T-helper 2 cell treated with Interferon-gamma antibody and Interleukin-4, amounts not matched to agents 5 μg/mL and 100 μg/mL, for 36 hours (primary cell): ENCODE results near the gene NR1D2.
"Not testable (repeated sequence)": the region's sequence is repeated elsewhere in the genome, so short reads cannot be mapped to it uniquely, and the experiment has no call there.

Experiments
- DNase-seq: peaks from one replicate; pipeline ENCODE4 v3.0.0; 2021; ENCODE audit warnings: low spot score
- H3K27ac Mint-ChIP-seq: one replicate; pipeline ENCODE4 v1.8.0; 2021; ENCODE audit warnings: mild to moderate bottlenecking, mixed read lengths
- H3K27me3 Mint-ChIP-seq: one replicate; pipeline ENCODE4 v1.8.0; 2021; ENCODE audit warnings: low read depth, mixed read lengths
- H3K36me3 Mint-ChIP-seq: one replicate; pipeline ENCODE4 v1.8.0; 2021; ENCODE audit warnings: low read depth, mixed read lengths
- H3K4me1 Mint-ChIP-seq: one replicate; pipeline ENCODE4 v1.8.0; 2021; ENCODE audit warnings: low read depth, mixed read lengths
- H3K4me3 Mint-ChIP-seq: one replicate; pipeline ENCODE4 v1.8.0; 2022; ENCODE audit warnings: mild to moderate bottlenecking, moderate library complexity, mixed read lengths
- H3K9me3 Mint-ChIP-seq: one replicate; pipeline ENCODE4 v1.8.0; 2021; ENCODE audit warnings: mixed read lengths

NR1D2 gene

GRCh38 chr3:23918331-23918730 lies 26.8 kb upstream of the NR1D2 start:
- not testable (repeated sequence) for H3K9me3 Mint-ChIP-seq, DNase-seq
- Mint-ChIP-seq H3K27me3 (peaks cover 20% of the 10 kb centered on the region), H3K4me3 (peak overlapping the region; percentile 98), H3K4me1 (peaks cover 31% of the 10 kb centered on the region), H3K27ac (peak overlapping the region; percentile 97), H3K36me3 (peaks cover 47% of the 10 kb centered on the region)

GRCh38 chr3:23919628-23920027 lies 25.5 kb upstream of the NR1D2 start:
- no peaks in the 10 kb centered on the region for H3K9me3 Mint-ChIP-seq
- no peak for DNase-seq
- H3K4me1 Mint-ChIP-seq: peaks cover 31% of the 10 kb centered on the region
- no peak overlapping the region for H3K4me3 Mint-ChIP-seq
- H3K36me3 Mint-ChIP-seq: peaks cover 47% of the 10 kb centered on the region
- peaks cover 15% of the 10 kb centered on the region for H3K27me3 Mint-ChIP-seq
- H3K27ac Mint-ChIP-seq: no peak overlapping the region

- no peaks in the 10 kb centered on the region for H3K9me3 Mint-ChIP-seq
- peaks cover 10% of the 10 kb centered on the region for H3K27me3 Mint-ChIP-seq
- H3K4me1 Mint-ChIP-seq: peaks cover 31% of the 10 kb centered on the region
- H3K36me3 Mint-ChIP-seq: peaks cover 47% of the 10 kb centered on the region
- peak overlapping the region; percentile 49 for H3K27ac Mint-ChIP-seq
- H3K4me3 Mint-ChIP-seq: peak overlapping the region; percentile 18
- DNase-seq: no peak
These were observed 24.9 kb upstream of the NR1D2 start for GRCh38 chr3:23920151-23920655.

- H3K4me3 Mint-ChIP-seq: no peak overlapping the region
- H3K27me3 Mint-ChIP-seq: peaks cover 3% of the 10 kb centered on the region
- no peak overlapping the region for H3K27ac Mint-ChIP-seq
- H3K4me1 Mint-ChIP-seq: peaks cover 24% of the 10 kb centered on the region
- no peak for DNase-seq
- no peaks in the 10 kb centered on the region for H3K9me3 Mint-ChIP-seq
- peaks cover 47% of the 10 kb centered on the region for H3K36me3 Mint-ChIP-seq
These were observed 24.0 kb upstream of the NR1D2 start for GRCh38 chr3:23921052-23921511.

GRCh38 chr3:23923786-23924185 lies 21.3 kb upstream of the NR1D2 start:
- H3K9me3 Mint-ChIP-seq: no peaks in the 10 kb centered on the region
- no peak overlapping the region for H3K4me3 Mint-ChIP-seq
- DNase-seq: no peak
- peaks cover 5% of the 10 kb centered on the region for H3K27me3 Mint-ChIP-seq
- H3K36me3 Mint-ChIP-seq: peaks cover 29% of the 10 kb centered on the region
- H3K27ac Mint-ChIP-seq: no peak overlapping the region
- H3K4me1 Mint-ChIP-seq: peaks cover 14% of the 10 kb centered on the region

- Mint-ChIP-seq H3K4me1 (no peaks in the 10 kb centered on the region), H3K27ac (no peak overlapping the region), H3K9me3 (no peaks in the 10 kb centered on the region), H3K36me3 (peaks cover 5% of the 10 kb centered on the region), H3K4me3 (no peak overlapping the region), H3K27me3 (peaks cover 12% of the 10 kb centered on the region)
- no peak for DNase-seq
These were observed 18.8 kb upstream of the NR1D2 start for GRCh38 chr3:23926246-23926645.

- H3K27me3 Mint-ChIP-seq: peaks cover 12% of the 10 kb centered on the region
- no peaks in the 10 kb centered on the region for H3K9me3 Mint-ChIP-seq
- DNase-seq: no peak
- H3K27ac Mint-ChIP-seq: no peak overlapping the region
- no peaks in the 10 kb centered on the region for H3K4me1 Mint-ChIP-seq
- no peak overlapping the region for H3K4me3 Mint-ChIP-seq
- H3K36me3 Mint-ChIP-seq: peaks cover 1% of the 10 kb centered on the region
These were observed 18.4 kb upstream of the NR1D2 start for GRCh38 chr3:23926736-23927135.

- Mint-ChIP-seq H3K4me1 (no peaks in the 10 kb centered on the region), H3K36me3 (no peaks in the 10 kb centered on the region), H3K9me3 (no peaks in the 10 kb centered on the region), H3K27me3 (peaks cover 18% of the 10 kb centered on the region), H3K4me3 (no peak overlapping the region), H3K27ac (no peak overlapping the region)
- DNase-seq: no peak
These were observed 16.6 kb upstream of the NR1D2 start for GRCh38 chr3:23928524-23928923.

GRCh38 chr3:23931597-23931996 lies 13.5 kb upstream of the NR1D2 start:
- Mint-ChIP-seq H3K36me3 (no peaks in the 10 kb centered on the region), H3K4me1 (no peaks in the 10 kb centered on the region), H3K9me3 (no peaks in the 10 kb centered on the region), H3K4me3 (no peak overlapping the region), H3K27ac (no peak overlapping the region), H3K27me3 (peaks cover 23% of the 10 kb centered on the region)
- no peak for DNase-seq

- Mint-ChIP-seq H3K9me3 (no peaks in the 10 kb centered on the region), H3K27ac (no peak overlapping the region), H3K4me1 (no peaks in the 10 kb centered on the region), H3K36me3 (no peaks in the 10 kb centered on the region), H3K27me3 (peaks cover 30% of the 10 kb centered on the region), H3K4me3 (no peak overlapping the region)
- no peak for DNase-seq
These were observed 12.5 kb upstream of the NR1D2 start for GRCh38 chr3:23932571-23932970.

GRCh38 chr3:23934253-23934652 lies 10.8 kb upstream of the NR1D2 start:
- H3K36me3 Mint-ChIP-seq: no peaks in the 10 kb centered on the region
- peaks cover 32% of the 10 kb centered on the region for H3K27me3 Mint-ChIP-seq
- H3K4me3 Mint-ChIP-seq: no peak overlapping the region
- no peaks in the 10 kb centered on the region for H3K4me1 Mint-ChIP-seq
- H3K27ac Mint-ChIP-seq: no peak overlapping the region
- H3K9me3 Mint-ChIP-seq: no peaks in the 10 kb centered on the region
- no peak for DNase-seq

GRCh38 chr3:23937296-23937695 lies 7.8 kb upstream of the NR1D2 start:
- H3K4me3 Mint-ChIP-seq: no peak overlapping the region
- no peak for DNase-seq
- peaks cover 35% of the 10 kb centered on the region for H3K27me3 Mint-ChIP-seq
- H3K9me3 Mint-ChIP-seq: no peaks in the 10 kb centered on the region
- no peaks in the 10 kb centered on the region for H3K4me1 Mint-ChIP-seq
- H3K27ac Mint-ChIP-seq: no peak overlapping the region
- H3K36me3 Mint-ChIP-seq: no peaks in the 10 kb centered on the region

GRCh38 chr3:23938688-23939087 lies 6.4 kb upstream of the NR1D2 start:
- H3K4me3 Mint-ChIP-seq: no peak overlapping the region
- peaks cover 41% of the 10 kb centered on the region for H3K27me3 Mint-ChIP-seq
- no peak overlapping the region for H3K27ac Mint-ChIP-seq
- DNase-seq: no peak
- H3K36me3 Mint-ChIP-seq: no peaks in the 10 kb centered on the region
- no peaks in the 10 kb centered on the region for H3K9me3 Mint-ChIP-seq
- no peaks in the 10 kb centered on the region for H3K4me1 Mint-ChIP-seq

GRCh38 chr3:23940775-23941174 lies 4.3 kb upstream of the NR1D2 start:
- H3K27me3 Mint-ChIP-seq: peaks cover 46% of the 10 kb centered on the region
- no peak overlapping the region for H3K4me3 Mint-ChIP-seq
- no peaks in the 10 kb centered on the region for H3K36me3 Mint-ChIP-seq
- no peak overlapping the region for H3K27ac Mint-ChIP-seq
- peaks cover 4% of the 10 kb centered on the region for H3K4me1 Mint-ChIP-seq
- no peaks in the 10 kb centered on the region for H3K9me3 Mint-ChIP-seq
- DNase-seq: no peak

- DNase-seq: no peak
- H3K4me1 Mint-ChIP-seq: peaks cover 4% of the 10 kb centered on the region
- no peak overlapping the region for H3K4me3 Mint-ChIP-seq
- no peaks in the 10 kb centered on the region for H3K9me3 Mint-ChIP-seq
- H3K27ac Mint-ChIP-seq: no peak overlapping the region
- H3K36me3 Mint-ChIP-seq: no peaks in the 10 kb centered on the region
- peaks cover 46% of the 10 kb centered on the region for H3K27me3 Mint-ChIP-seq
These were observed 3.6 kb upstream of the NR1D2 start for GRCh38 chr3:23941440-23941839.
